Gastroesophageal sphincter (tissue), 2 donors: ENCODE results near the gene FHIT.

Experiments
- POLR2A ChIP-seq, 2 donors: fragments of 450-650 bp; IDR thresholded peaks; one replicate each; pipeline ENCODE4 v1.6.1; 2017; ENCODE audit warnings: antibody characterized with exemption in 2 of 2, mild to moderate bottlenecking in 2 of 2, moderate library complexity in 1 of 2
- POLR2AphosphoS5 ChIP-seq: sonication (generic); formaldehyde crosslinking; IDR thresholded peaks from one replicate; pipeline ENCODE4 v1.6.1; 2017; ENCODE audit warnings: antibody characterized with exemption

DNA sequence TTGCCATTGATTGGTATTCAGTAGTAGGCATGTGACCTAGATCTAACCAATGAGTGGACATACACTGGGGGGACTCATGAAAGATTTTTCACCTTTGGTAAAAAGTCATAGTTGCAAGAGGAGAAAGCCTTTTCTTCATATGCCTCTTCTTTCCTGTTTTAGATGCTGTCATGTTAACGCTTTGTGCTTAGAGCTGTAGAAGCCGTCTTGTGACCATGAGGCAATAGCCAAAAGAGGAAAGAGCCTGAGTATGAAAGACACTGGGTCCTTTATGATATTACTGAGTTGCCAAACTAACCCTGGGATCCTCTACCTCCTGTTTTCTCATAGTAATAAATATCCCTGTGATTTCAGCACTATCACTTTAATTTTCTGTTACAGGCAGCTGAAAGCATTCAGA is 396.0 kb downstream of the FHIT start:
- TF ChIP-seq POLR2AphosphoS5: no peak
- TF ChIP-seq POLR2A (IDR thresholded peaks at IDR 0.05): no peak
